NOMO-1 (cell line): ENCODE measurements around the gene JAM2.
"Not testable (repeated sequence)": the region's sequence is repeated elsewhere in the genome, so short reads cannot be mapped to it uniquely, and the experiment has no call there.

Experiments used
- DNase-seq, 2 experiments: peaks; one replicate each; lab custom pipeline; 2025; ENCODE audit not compliant: unreplicated experiment in 2 of 2; lab: John Stamatoyannopoulos, UW

Gene JAM2

DNA sequence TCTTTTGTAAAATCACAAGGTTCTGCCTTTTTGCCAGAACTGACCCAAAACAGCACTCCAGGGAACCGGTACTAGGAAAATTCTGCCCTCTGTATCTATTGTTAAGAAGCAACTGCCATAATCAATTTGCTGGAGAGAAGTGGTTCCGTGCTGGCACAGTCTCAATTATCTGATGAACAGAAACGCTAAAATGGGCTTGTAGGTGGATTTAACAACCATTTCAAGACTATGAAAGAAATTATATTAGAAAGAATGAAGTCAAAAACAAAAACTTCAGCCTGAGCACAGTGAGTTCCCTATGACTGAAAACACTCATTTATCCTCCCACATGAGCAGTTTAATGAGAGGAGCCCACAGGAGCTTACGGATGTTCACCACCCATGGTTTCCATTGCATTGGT is 4.4 kb downstream of the JAM2 start:
- no peak for DNase-seq

DNA sequence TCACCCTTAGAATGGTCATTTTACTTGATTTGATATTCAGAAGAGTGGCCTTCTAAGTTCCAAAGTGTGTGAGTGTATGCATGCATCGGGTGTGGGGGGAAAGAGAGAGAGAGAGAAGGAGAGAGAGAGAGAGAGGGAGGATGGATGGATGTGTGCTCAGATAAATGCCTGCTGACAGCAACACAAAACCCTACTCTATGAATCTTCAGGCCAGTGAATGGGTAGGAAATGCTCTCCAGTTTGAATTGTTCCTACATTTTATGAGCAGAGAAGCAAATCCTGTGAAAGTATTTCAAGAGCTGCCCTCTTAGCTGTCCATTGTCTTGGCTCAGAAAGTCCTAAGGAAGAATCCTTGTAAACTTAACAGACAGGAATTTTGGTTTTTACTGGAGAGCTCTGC is 7.4 kb downstream of the JAM2 start:
- no peak for DNase-seq

DNA sequence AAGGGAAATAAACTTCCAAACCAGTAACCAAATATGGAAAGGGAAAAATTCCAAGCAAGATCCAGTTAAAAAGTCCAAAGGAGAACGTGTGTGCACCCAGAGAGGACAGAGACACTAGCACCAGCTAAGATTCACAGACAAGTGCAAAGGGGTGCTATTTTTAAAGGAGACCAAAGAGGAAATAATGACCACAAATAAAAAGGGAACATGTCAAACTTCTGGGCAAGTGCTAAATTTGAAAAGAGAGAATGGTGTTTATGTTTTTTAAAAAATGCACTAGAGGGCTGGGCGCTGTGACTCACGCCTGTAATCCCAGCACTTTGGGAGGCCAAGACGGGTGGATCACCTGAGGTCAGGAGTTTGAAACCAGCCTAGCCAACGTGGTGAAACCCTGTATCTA is 8.6 kb downstream of the JAM2 start:
- DNase-seq, result peak; percentile 84 to 86

DNA sequence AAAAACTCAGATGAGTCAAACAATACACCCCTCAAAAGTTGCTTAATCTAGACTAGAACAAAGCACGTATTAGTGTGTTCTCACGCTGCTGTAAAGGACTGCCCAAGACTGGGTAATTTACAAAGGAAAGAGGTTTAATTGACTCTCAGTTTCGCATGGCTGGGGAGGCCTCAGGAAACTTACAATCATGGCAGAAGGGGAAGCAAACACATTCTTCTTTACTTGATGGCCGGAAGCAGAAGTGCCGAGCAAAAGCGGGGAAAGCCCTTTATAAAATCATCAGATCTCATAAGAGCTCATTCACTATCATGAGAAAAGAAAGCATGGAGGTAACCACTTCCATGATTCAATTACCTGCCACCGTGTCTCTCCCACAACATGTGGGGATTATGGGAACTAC is 10.1 kb downstream of the JAM2 start:
- DNase-seq, result peak; percentile 10 to 46

DNA sequence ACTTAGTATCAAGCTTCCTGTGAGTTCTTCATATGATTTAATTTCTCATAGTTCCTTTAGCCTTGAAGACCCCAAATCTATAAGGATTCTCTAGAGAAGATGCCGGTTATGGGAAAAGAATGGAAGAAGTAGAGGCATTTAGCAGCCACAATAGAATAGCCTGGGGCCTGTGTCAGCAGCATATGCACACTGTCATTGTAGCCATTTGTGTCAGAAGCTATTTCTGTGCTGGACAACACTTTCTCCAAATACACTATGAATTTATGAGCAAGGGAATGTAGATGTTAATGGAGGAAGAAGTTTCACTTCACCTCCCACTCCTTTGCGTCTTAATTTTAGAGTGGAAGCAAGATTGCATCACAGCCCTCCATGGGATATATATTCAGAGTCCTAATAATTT is 17.4 kb downstream of the JAM2 start:
- no peak for DNase-seq

DNA sequence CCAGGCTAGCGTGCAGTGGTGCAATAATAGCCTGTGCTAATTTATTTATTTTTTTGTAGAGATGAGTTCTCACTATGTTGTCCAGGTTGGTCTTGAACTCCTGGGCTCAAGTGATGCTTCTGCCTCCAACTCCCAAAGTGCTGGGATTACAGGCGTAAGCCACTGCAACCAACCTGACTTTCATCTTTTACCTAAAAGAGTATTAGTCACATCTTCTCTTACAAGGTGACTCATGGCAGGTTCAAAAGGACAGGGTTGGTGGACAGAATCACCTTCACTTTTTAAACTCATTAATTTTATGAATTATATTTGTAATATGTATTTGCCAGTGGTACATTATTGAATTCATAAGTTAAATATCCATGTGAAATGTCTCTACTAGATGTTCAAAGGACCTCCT is 18.1 kb downstream of the JAM2 start:
- no peak for DNase-seq

DNA sequence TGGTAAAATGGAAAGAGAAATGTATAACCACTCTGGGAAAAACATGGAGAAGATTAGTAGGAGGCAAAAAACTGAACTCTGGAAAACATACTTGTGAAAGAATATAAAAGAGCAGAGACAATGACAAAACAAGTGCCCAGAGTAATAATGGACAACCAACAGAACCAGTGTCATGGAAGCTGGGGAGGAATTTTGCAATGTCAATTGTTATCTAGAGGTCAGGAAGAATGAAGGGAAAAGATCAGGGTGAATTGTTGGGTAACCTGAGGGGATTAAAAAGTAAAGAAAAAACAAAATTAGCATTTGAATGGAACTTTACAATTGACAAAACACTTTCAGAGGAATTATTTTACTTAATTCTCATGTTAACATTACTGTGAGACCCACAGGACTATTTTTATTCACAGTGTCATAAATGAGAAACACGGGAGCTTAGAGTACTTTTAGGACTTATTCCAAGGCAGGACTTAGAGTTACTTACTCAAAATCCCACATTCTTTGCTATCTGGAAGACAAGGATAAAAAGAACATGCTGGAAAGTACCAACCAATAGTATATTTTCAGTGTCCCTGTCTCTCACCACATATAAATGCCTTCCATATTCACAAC is 19.5 kb downstream of the JAM2 start:
- DNase-seq, result no peak

DNA sequence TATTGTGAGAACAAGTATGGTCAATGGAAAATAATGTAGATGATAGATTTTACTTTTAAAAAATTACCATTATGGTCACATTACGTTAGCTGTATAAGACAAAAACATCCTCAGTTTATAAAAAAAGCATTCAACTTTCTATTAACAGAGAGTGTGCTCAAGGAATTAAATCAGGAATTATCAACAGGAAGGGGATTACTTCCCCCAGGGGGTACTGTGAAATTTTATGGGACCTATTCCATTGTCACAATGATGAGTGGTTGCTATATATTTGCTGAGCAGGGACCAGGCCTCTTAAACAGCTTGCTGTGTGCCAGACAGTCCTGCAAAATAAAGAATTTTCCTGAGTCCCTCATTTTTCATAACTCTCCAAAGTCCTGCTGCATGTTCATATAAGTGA is 21.2 kb downstream of the JAM2 start:
- DNase-seq, result no peak

DNA sequence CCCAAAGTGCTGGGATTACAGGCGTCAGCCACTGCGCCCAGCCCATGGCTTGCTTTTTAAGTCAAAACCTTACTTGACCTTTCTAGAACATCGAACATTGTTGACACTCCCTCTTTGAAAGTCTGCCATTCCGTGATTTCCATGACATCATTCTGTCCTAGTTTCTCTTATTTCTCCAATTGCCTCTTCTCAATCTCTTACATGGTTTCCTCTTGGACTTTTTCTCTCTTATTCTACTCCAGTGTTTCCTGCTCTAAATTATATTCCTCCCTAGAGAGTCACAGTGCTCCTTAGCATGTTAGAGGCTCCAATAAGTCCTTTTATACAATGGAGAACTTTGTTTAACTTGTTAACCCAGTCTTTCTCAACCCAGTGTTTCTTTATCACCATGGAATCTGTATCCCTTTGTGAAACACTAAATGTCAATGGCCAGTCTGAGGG is 25.5 kb downstream of the JAM2 start:
- DNase-seq, result no peak

DNA sequence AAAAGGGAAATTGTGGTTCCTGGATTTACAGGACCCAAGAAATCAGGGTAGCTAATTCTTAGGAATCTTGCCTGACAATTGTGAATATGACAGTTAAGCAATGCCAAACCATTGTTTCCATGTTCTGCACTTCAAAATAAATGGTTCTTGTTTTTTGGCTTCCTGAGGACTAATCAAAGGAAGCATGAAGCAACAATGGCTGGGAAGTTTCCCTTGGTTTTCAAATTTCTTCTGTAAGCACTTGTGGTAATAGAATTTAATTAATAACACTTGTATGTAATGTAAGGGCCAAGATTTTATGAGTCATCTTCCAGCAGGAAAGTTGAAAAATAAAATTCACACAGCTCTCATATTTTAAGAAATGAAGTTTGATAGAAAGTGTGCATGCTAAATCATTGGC is 31.7 kb downstream of the JAM2 start:
- DNase-seq, result no peak

DNA sequence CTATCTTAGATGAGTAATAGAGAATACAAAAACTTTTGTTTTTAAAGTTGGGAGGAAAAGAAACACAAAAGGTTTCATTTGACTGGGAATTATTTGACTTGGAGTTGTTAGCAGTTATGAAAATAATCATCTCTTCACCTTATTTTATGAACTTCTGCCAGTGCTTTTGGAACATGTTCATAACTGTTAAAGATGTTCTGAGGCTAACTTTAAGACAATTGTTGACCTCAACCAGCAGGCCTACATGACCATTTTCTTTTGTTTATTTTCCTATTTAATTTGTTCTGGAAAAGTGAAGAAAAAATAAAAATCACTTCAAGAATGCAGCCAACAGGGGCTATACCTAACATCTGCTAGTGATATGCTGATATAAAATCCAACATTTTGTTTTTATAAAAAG is 37.4 kb downstream of the JAM2 start:
- DNase-seq, result no peak

DNA sequence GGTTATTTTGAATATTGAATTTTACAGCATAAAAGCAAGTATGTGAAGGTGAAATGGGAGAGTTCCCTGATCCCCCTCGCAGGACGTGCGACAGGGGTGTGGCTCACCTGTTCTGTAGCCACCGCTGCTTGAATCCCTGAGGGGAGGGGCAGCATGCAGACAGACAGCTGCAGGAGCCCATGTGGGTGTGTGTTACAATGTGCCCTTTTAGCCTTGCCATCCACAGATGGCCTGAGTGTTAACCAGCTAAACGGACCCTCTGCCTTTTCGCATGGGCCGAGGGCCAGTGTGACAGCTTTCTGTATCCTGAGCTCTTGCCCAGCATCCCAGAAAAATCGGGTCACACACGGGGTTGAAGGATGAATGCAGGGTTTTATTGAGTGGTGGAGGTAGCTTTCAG is 43.3 kb downstream of the JAM2 start:
- DNase-seq, result no peak

DNA sequence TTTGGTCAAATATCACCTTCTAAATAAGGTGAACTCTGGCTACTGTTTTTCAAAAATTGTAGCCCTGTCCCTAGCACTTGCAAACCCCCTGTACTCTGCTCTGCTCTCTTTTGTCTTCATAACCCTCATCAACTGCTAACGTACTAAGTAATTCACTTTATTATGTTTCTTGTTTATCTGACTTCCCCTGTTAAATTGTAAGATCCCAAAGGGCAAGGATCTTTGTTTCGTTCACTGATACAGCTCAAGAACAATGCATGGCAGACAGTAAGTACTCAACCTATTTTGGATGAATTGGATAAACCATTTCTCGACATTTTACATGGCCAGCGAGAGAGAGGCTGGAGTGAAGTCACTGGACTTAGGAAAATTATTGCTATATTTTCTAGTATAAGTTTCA is 48.7 kb downstream of the JAM2 start:
- no peak for DNase-seq

DNA sequence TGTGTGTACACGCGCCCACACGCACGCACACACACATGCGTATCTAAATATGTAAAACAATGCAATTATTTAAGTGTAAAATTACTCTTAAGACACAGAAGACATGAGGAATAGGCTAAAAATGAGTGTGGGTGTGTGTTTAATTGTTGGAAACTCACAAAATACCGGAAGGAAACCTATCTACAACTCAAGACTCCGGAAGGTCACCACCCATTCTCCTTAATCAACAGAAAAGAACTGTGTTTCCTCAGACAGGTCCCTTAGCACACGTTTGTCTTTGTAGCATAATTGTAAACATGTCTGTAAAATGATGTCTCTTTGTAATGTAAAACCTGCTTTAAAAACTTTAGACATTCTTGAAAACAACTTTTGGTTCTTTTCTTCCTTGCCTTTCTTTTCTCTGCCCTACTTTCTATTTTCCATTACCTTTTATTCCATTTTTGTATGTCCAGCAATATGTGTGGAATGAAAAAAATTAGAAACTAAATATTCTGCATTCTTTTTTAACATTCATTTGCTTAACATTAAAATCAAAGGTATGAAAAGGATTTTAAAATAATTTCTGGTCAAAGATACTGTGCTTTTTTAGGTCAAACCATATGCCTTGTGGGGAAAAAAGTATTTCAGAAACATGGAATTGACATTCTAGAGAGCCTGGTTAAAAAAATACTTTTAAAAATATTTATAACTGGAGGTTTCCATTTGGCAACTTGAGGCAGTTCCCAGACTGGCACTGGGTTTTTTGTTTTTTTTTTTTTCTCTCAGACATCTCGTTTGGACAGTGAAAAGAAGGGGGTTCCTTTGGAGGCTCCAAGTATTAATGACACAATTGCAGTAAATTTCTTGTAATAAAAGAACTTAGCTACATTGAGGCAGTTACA is 49.5 kb downstream of the JAM2 start:
- no peak for DNase-seq

DNA sequence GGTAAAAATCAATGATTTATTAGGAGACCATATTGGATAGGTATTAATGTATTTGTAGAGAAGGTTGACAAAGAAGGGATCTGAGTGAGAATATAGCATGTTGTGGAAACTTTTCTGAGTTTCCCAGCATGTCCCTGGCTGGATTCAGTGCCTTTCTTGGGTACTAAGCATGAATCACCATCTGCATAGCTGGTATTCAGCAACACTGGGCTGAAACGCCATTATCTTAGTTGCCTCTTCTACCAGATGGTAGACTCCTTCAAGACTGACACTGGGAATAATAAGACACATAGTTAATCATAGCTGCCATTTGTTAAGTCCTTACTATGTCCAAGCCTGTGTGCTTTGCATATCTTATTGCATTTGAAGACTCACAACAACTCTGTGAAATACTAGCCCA is 50.2 kb downstream of the JAM2 start:
- DNase-seq, result no peak

DNA sequence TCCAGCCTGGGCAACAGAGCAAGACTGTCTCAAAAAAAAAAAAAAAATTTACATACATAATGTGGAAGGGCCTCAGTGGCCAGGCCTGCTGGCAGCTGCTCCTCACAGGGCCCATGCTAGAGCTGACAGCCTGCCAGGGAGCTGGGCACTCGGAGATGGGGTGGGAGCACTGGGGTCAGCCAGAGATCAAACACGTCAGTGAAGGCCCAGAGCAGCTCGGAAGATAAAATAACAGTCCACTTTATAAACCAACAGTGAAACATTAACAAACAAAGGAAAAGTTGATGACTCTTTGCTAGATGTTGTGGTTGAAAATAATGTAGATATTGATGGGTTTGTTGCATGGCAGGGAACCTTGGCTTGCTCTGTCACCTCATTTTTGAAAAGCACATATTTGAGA is 52.9 kb downstream of the JAM2 start:
- no peak for DNase-seq

DNA sequence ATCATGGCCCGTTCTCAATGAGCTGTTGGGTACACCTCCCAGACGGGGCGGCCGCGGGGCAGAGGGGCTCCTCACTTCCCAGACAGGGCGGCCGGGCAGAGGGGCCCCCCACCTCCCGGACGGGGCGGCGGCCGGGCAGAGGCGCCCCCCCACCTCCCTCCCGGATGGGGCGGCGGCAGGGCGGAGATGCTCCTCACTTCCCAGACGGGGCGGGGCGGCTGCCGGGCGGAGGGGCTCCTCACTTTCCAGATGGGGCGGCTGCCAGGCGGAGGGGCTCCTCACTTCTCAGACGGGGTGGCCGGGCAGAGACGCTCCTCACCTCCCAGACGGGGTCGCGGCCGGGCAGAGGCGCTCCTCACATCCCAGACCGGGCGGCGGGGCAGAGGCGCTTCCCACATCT is 56.4 kb downstream of the JAM2 start:
- DNase-seq, result not testable (repeated sequence)

DNA sequence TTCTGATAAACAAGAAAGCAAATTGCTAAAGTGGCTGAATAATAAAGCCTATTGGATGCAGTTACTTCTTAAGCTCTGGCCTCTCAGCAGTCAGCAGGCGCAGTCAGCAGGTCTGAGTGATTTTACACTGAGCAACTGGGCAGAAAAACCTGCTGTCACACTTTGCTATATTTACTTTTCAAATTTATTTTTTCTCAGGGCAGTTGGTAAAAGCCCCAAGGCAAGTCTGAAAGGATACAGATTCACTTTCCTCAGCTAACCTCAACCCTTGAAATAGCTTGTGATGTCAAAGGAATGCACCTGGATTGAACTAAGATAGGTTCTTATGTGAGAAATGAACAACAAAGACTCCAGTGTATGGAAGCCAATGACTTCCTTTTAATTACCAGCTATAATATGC is 61.7 kb downstream of the JAM2 start:
- DNase-seq, result no peak

DNA sequence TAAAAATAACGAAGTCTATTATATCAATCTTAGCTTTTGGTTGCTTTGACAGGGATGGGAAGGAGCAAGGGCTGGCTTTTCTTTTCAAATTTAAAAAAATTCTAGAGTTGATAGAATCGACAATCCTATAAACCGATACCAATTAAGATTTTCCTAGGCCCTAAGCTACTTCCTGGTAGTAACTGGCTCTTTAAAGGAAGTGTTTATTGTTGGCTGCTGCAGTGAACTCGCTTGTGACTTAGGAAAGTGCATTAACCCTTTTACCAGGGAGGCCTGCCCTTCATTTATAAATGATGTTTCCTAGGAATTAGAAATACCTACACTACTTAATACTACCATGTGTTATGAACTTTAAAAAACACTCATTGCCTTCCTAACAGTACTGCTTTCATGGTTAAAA is 62.5 kb downstream of the JAM2 start:
- peak in 1 of 2 experiments; percentile 31 for DNase-seq

DNA sequence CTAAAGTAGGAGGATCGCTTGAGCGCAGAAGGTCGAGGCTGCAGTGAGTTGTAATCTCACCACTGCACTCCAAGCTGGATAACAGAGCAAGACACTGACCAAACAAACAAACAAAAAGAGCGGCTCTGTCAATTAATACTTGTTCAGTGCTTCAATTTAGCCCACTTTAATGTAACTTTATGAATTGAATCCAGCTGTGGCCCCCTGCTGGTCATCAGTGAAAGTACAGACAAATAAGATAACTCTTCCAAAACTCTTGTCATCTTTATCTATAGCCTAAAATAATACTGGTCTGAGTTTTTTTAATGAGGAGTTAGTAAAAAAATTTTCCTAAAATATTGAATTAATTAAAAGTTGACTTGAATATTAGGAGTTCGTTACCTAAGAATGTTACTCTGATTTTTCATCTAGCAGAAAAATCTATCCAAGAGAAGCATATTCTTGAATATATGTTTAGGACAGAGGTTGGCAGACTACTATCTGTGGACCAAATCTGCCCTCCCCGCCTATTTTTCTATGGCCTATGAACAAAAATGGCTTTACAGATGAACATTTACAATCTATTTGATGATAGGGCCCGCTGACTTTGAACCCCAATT is 69.5 kb downstream of the JAM2 start:
- peak in 1 of 2 experiments; percentile 32 for DNase-seq

DNA sequence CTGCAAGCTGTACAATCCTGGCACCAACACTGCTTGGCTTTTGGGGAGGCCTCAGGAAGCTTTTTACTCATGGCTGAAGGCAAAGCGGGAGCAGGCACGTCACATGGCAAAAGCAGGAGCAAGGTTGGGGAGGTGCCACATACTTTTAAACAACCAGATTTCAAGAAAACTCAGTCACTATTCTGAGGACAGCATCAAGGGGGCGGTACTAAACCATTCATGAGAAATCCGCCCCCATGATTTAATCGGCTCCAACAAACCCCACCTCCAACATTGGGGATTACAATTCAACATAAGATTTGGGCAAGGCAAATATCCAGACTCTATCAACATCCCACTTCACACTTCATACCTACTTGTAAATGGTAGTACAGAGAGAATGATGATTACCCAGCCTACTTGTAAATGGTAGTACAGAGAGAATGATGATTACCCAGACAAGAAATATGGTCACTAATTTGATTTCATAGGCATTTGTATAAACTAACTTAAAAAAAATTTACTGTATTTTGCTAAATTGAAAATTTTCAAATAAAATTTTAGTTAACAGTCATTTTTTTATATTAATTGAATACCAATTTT is 70.7 kb downstream of the JAM2 start:
- no peak for DNase-seq

DNA sequence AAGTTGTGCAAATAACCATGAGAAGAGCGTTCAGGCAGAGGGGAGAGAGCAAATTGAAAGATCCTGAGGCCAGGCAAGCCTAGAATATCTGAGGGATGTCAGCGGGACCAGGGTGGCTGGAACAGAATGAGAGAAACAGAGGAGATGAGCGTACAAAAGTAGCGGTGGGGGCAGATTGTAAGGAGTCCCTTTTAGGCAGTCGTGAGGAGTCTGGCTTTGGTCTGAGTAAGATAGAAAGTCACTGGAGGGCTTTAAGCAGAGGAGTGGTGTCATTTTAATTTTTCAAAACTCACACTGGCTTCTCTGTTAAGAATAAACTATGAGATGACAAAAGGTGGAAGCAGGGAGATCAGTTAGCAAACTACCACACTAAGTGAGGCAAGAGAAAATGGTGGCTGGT is 71.5 kb downstream of the JAM2 start:
- DNase-seq, result no peak
